Osteocyte (in vitro differentiated cells): Measurements from ENCODE around the gene SRPRA. TPM values are rescaled to one million over a fixed set of nuclear protein-coding genes. Genes with fewer than 3 reads are reported as not detected.

Source experiments
- DNase-seq: peaks from one replicate; pipeline ENCODE4 v3.0.0; 2021; ENCODE audit warnings: mixed read lengths; ENCODE audit not compliant: unreplicated experiment; ENCODE audit errors: extremely low spot score
- H3K27ac Mint-ChIP-seq: one replicate; pipeline ENCODE4 v1.8.0; 2021; ENCODE audit warnings: mild to moderate bottlenecking, mixed read lengths; ENCODE audit not compliant: unreplicated experiment
- H3K27me3 Mint-ChIP-seq: one replicate; pipeline ENCODE4 v1.8.0; 2021; ENCODE audit warnings: mixed read lengths; ENCODE audit not compliant: unreplicated experiment
- H3K36me3 Mint-ChIP-seq: one replicate; pipeline ENCODE4 v1.8.0; 2021; ENCODE audit warnings: mixed read lengths; ENCODE audit not compliant: unreplicated experiment
- H3K4me1 Mint-ChIP-seq: one replicate; pipeline ENCODE4 v1.8.0; 2021; ENCODE audit warnings: mixed read lengths; ENCODE audit not compliant: unreplicated experiment
- H3K4me3 Mint-ChIP-seq: one replicate; pipeline ENCODE4 v1.8.0; 2021; ENCODE audit warnings: mild to moderate bottlenecking, moderate library complexity, mixed read lengths; ENCODE audit not compliant: unreplicated experiment
- H3K9me3 Mint-ChIP-seq: one replicate; pipeline ENCODE4 v1.8.0; 2021; ENCODE audit warnings: mixed read lengths; ENCODE audit not compliant: unreplicated experiment
- total RNA-seq: library from RNA; stranded (reverse); gene quantifications from 2 replicates; pipeline ENCODE4 v1.2.1, GENCODE V29; 2021
- TF ChIP-seq, protein P1 (sequence below): fragments of 200-600 bp; sonication (generic); IDR thresholded peaks from 2 replicates; pipeline ENCODE4 v1.5.0; 2021; ENCODE audit warnings: antibody characterized with exemption, mild to moderate bottlenecking, moderate library complexity

The SRPRA gene
- total RNA-seq, 1 donor from 2014 or later, result 106 TPM

DNA sequence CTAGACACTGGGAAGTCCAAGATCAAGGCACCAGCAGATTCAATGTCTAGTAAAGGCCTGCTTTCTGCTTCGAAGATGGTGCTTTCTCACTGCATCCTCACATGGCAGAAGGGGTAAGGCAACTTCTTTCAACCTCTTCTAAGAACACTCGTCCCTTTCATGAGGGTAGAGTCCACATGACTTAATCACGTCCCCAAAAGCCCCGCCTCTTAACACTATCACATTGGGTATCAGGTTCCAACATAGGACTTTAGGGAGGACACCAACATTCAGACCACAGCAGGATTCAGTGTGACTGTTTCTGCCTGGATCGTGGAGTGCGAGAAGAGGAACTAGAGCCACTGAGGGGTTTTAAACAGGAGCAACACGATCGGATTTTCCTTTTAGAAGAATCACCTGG, 10.5 kb upstream of the SRPRA start:
- Mint-ChIP-seq H3K27ac (no peak overlapping the region), H3K4me3 (no peak overlapping the region), H3K36me3 (peaks cover 14% of the 10 kb centered on the region), H3K4me1 (peaks cover 18% of the 10 kb centered on the region), H3K27me3 (no peaks in the 10 kb centered on the region), H3K9me3 (no peaks in the 10 kb centered on the region)
- no peak for DNase-seq
- TF ChIP-seq, protein P1, sequence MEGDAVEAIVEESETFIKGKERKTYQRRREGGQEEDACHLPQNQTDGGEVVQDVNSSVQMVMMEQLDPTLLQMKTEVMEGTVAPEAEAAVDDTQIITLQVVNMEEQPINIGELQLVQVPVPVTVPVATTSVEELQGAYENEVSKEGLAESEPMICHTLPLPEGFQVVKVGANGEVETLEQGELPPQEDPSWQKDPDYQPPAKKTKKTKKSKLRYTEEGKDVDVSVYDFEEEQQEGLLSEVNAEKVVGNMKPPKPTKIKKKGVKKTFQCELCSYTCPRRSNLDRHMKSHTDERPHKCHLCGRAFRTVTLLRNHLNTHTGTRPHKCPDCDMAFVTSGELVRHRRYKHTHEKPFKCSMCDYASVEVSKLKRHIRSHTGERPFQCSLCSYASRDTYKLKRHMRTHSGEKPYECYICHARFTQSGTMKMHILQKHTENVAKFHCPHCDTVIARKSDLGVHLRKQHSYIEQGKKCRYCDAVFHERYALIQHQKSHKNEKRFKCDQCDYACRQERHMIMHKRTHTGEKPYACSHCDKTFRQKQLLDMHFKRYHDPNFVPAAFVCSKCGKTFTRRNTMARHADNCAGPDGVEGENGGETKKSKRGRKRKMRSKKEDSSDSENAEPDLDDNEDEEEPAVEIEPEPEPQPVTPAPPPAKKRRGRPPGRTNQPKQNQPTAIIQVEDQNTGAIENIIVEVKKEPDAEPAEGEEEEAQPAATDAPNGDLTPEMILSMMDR, result no peak

DNA sequence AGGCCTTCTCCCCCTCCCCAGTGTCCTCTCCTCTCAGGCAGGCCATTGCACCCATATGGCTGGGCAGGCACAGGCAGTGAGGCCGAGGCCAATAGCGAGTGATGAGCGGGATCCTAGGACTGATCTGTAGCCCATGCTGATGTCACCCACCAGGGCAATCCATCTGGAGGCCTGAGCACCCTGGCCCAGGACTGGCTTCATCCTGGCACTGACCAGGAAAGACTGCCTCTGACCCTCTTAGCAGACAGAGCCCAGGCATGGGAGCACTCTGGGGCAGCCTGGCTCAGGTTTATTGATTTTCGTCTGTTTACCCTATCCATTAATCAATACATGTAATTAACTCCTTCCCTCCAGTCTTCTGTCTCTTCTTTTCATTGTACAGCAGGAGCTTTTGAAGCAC, 9.1 kb upstream of the SRPRA start:
- Mint-ChIP-seq H3K4me1 (peaks cover 14% of the 10 kb centered on the region), H3K27me3 (no peaks in the 10 kb centered on the region), H3K36me3 (peaks cover 19% of the 10 kb centered on the region), H3K4me3 (no peak overlapping the region), H3K9me3 (no peaks in the 10 kb centered on the region), H3K27ac (no peak overlapping the region)
- no peak for DNase-seq
- TF ChIP-seq, protein P1, result no peak

DNA sequence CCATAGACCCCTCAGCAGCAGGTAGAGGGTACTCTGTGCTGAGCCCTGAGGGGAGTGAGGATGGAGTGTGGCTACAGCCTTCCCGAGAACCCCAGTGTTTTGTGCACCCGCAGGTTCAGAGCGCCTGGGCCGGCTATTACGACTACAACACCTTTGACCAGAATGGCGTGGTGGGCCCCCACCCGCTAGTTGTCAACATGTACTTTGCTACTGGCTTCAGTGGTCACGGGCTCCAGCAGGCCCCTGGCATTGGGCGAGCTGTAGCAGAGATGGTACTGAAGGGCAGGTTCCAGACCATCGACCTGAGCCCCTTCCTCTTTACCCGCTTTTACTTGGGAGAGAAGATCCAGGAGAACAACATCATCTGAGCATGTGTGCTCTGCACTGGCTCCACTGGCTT, 8.6 kb upstream of the SRPRA start:
- H3K4me3 Mint-ChIP-seq, result no peak overlapping the region
- H3K27ac Mint-ChIP-seq, result no peak overlapping the region

DNA sequence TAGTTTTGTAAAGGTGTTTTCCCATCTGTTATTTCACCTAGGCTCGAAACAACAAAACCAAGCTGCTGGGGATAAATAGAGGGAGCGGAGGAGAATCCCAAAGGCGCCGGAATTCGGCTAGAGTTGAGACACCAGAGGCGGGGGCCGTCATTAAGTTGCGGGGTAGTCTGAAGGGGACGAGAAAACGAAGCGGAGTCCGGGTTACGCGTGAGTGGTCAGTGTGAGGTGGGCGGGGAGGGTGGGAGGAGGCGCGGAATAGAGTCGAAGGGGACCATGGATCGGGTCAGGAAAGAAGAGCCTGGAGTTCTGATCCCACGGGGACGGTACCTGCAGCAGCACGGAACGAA, 361 bp downstream of the SRPRA start:
- Mint-ChIP-seq H3K4me1 (peaks cover 22% of the 10 kb centered on the region), H3K9me3 (no peaks in the 10 kb centered on the region), H3K36me3 (peaks cover 32% of the 10 kb centered on the region), H3K27me3 (no peaks in the 10 kb centered on the region), H3K4me3 (peak overlapping the region; percentile 96), H3K27ac (peak overlapping the region; percentile 97)
- no peak for DNase-seq
- TF ChIP-seq, protein P1, result no peak

More for the DNA sequence above, 8.6 kb upstream of the SRPRA start:
- peaks cover 10% of the 10 kb centered on the region for H3K4me1 Mint-ChIP-seq
- peaks cover 19% of the 10 kb centered on the region for H3K36me3 Mint-ChIP-seq
- no peaks in the 10 kb centered on the region for H3K27me3 Mint-ChIP-seq
- TF ChIP-seq, protein P1, result no peak
- DNase-seq, result no peak
- H3K9me3 Mint-ChIP-seq, result no peaks in the 10 kb centered on the region

DNA sequence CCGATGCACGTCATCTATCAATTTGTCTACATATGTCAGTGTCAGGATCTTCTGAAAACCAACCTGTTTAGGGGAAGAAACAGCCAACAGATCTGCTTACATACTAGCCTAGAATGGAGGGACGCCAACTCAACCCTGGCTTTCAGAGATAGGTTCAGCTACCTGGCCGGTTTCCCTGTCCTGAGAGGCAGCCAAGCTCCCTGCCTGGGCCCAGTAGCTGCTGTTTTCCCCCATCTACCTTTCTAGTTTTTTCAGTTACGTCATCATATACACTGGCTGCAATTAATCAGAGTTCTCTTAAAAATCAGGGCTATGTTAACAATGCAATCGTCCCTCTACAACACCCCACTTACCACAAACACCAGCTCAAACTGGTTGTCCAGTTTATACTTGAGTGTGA, 1.0 kb downstream of the SRPRA start:
- Mint-ChIP-seq H3K27me3 (no peaks in the 10 kb centered on the region), H3K36me3 (peaks cover 37% of the 10 kb centered on the region)

More for the DNA sequence above, 1.0 kb downstream of the SRPRA start:
- Mint-ChIP-seq H3K4me3 (peak overlapping the region; percentile 96), H3K9me3 (no peaks in the 10 kb centered on the region), H3K4me1 (peaks cover 22% of the 10 kb centered on the region), H3K27ac (peak overlapping the region; percentile 97)
- TF ChIP-seq, protein P1, result no peak
- DNase-seq, result no peak
